Pons (tissue), 1 donor: ENCODE measurements around the gene SLAMF7.
"Not testable (repeated sequence)": the region's sequence is repeated elsewhere in the genome, so short reads cannot be mapped to it uniquely, and the experiment has no call there.

Source experiments
- DNase-seq: peaks from one replicate; pipeline ENCODE4 v3.0.0-alpha.2; 2016; ENCODE audit warnings: low spot score

SLAMF7 gene

GRCh38 chr1:160720356-160721085 is 18.5 kb upstream of the SLAMF7 start:
- no peak for DNase-seq

GRCh38 chr1:160721473-160721872 is 17.6 kb upstream of the SLAMF7 start:
- DNase-seq: no peak

- peak; percentile 73 for DNase-seq
Observed at GRCh38 chr1:160722726-160723125, 16.3 kb upstream of the SLAMF7 start.

- DNase-seq: no peak
Observed at GRCh38 chr1:160723332-160723731, 15.7 kb upstream of the SLAMF7 start.

- no peak for DNase-seq
Observed at GRCh38 chr1:160724465-160725242, 14.4 kb upstream of the SLAMF7 start.

- no peak for DNase-seq
Observed at GRCh38 chr1:160726114-160726497, 12.9 kb upstream of the SLAMF7 start.

- peak; percentile 88 for DNase-seq
Observed at GRCh38 chr1:160726498-160727315, 12.3 kb upstream of the SLAMF7 start.

GRCh38 chr1:160727316-160727640 is 11.8 kb upstream of the SLAMF7 start:
- no peak for DNase-seq

- not testable (repeated sequence) for DNase-seq
Observed at GRCh38 chr1:160731564-160731963, 7.5 kb upstream of the SLAMF7 start.

- DNase-seq: no peak
Observed at GRCh38 chr1:160731990-160732389, 7.1 kb upstream of the SLAMF7 start.

GRCh38 chr1:160733898-160734297 is 5.1 kb upstream of the SLAMF7 start:
- DNase-seq: no peak

GRCh38 chr1:160734301-160734700 is 4.7 kb upstream of the SLAMF7 start:
- no peak for DNase-seq

- no peak for DNase-seq
Observed at GRCh38 chr1:160738271-160738670, 776 bp upstream of the SLAMF7 start.

- no peak for DNase-seq
Observed at GRCh38 chr1:160740133-160740688, 1.2 kb downstream of the SLAMF7 start.

GRCh38 chr1:160741092-160741501 is 2.0 kb downstream of the SLAMF7 start:
- DNase-seq: no peak

GRCh38 chr1:160741612-160742348 is 2.7 kb downstream of the SLAMF7 start:
- no peak for DNase-seq

GRCh38 chr1:160742428-160743127 is 3.5 kb downstream of the SLAMF7 start:
- no peak for DNase-seq

- no peak for DNase-seq
Observed at GRCh38 chr1:160743266-160743665, 4.2 kb downstream of the SLAMF7 start.

GRCh38 chr1:160744199-160744851 is 5.3 kb downstream of the SLAMF7 start:
- no peak for DNase-seq

GRCh38 chr1:160744852-160745520 is 5.9 kb downstream of the SLAMF7 start:
- no peak for DNase-seq
